Activated T-cell treated with anti-CD3 and anti-CD28 coated beads, Interleukin-2, amount 50 U/mL, for 24 hours (primary cell): ENCODE data around the gene FRMD1.

Source experiments
- DNase-seq: peaks from one replicate; pipeline ENCODE4 v3.0.0-alpha.2; 2020
- H3K27ac Mint-ChIP-seq: 2 replicates; pipeline ENCODE4 v1.8.0; 2020; ENCODE audit warnings: mild to moderate bottlenecking, mixed read lengths
- H3K27me3 Mint-ChIP-seq: 2 replicates; pipeline ENCODE4 v1.8.0; 2020; ENCODE audit warnings: mixed read lengths
- H3K36me3 Mint-ChIP-seq: 2 replicates; pipeline ENCODE4 v1.8.0; 2020; ENCODE audit warnings: low read depth, mixed read lengths
- H3K4me1 Mint-ChIP-seq: 2 replicates; pipeline ENCODE4 v1.8.0; 2020; ENCODE audit warnings: low read depth, mixed read lengths
- H3K4me3 Mint-ChIP-seq: 2 replicates; pipeline ENCODE4 v1.8.0; 2020; ENCODE audit warnings: mild to moderate bottlenecking, moderate library complexity, mixed read lengths
- H3K9me3 Mint-ChIP-seq: 2 replicates; pipeline ENCODE4 v1.8.0; 2020; ENCODE audit warnings: mixed read lengths

Gene FRMD1

DNA sequence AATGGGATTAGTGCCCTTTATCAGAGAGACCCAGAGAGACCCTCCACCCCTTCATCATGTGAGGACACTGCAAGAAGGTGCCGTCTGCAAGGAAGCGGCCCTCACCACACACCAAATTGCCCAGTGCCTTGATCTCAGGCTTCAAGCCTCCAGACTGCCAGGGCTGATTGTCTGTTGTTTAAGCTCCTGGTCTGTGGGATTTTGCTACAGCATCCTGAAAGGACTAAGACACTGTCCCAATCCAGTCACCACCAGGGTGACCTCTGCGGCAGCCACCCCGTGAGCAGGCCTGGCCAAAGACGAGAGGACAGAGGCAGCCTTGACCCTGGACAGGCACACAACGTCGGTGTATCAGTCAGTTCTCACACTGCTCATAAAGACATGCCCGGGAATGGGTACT is 13.5 kb upstream of the FRMD1 start:
- Mint-ChIP-seq H3K9me3 (peaks cover 2% of the 10 kb centered on the region), H3K27me3 (peaks cover 2% of the 10 kb centered on the region), H3K36me3 (no peaks in the 10 kb centered on the region), H3K4me3 (no peak overlapping the region), H3K4me1 (no peaks in the 10 kb centered on the region), H3K27ac (no peak overlapping the region)
- no peak for DNase-seq

GRCh38 chr6:168091381-168092264 is 12.6 kb upstream of the FRMD1 start:
- Mint-ChIP-seq H3K4me3 (no peak overlapping the region), H3K27ac (no peak overlapping the region), H3K36me3 (no peaks in the 10 kb centered on the region), H3K27me3 (peaks cover 1% of the 10 kb centered on the region), H3K4me1 (no peaks in the 10 kb centered on the region), H3K9me3 (peaks cover 2% of the 10 kb centered on the region)
- no peak for DNase-seq

DNA sequence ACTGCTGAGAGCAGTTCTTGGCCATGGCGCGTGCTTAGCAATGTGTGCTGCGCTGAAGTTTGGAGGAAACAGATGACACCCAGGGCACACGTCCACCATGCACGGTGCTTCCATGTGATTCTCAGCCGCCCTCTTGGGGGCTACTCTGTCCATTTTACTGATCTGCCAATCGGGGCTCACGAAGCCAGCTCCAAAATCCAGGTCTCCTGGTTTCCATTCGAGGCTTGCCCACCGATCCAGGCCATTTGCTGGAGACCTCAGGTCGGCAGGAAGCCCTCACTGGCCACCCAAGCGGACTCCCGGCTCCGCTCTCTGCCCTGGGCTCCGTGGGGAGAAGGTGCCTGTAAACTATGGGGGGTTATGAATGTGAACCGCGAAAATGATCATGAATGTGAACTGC is 11.7 kb upstream of the FRMD1 start:
- Mint-ChIP-seq H3K27me3 (no peaks in the 10 kb centered on the region), H3K4me3 (no peak overlapping the region), H3K27ac (no peak overlapping the region), H3K4me1 (no peaks in the 10 kb centered on the region), H3K36me3 (no peaks in the 10 kb centered on the region), H3K9me3 (peaks cover 2% of the 10 kb centered on the region)
- DNase-seq, result no peak

- Mint-ChIP-seq H3K36me3 (no peaks in the 10 kb centered on the region), H3K27ac (no peak overlapping the region), H3K27me3 (no peaks in the 10 kb centered on the region), H3K4me3 (no peak overlapping the region), H3K4me1 (no peaks in the 10 kb centered on the region), H3K9me3 (peaks cover 2% of the 10 kb centered on the region)
- no peak for DNase-seq
These were observed 11.2 kb upstream of the FRMD1 start for GRCh38 chr6:168090064-168090690.

GRCh38 chr6:168089186-168090063 is 10.4 kb upstream of the FRMD1 start:
- H3K27me3 Mint-ChIP-seq, result no peaks in the 10 kb centered on the region
- H3K27ac Mint-ChIP-seq, result no peak overlapping the region
- H3K36me3 Mint-ChIP-seq, result no peaks in the 10 kb centered on the region
- H3K9me3 Mint-ChIP-seq, result peaks cover 2% of the 10 kb centered on the region
- H3K4me3 Mint-ChIP-seq, result no peak overlapping the region
- H3K4me1 Mint-ChIP-seq, result no peaks in the 10 kb centered on the region
- no peak for DNase-seq

- no peak overlapping the region for H3K4me3 Mint-ChIP-seq
- no peaks in the 10 kb centered on the region for H3K36me3 Mint-ChIP-seq
- DNase-seq, result no peak
These were observed 9.4 kb upstream of the FRMD1 start for GRCh38 chr6:168088161-168089053.

GRCh38 chr6:168087436-168088160 is 8.6 kb upstream of the FRMD1 start:
- H3K27ac Mint-ChIP-seq, result no peak overlapping the region
- no peaks in the 10 kb centered on the region for H3K36me3 Mint-ChIP-seq
- no peaks in the 10 kb centered on the region for H3K27me3 Mint-ChIP-seq
- DNase-seq, result no peak
- H3K4me3 Mint-ChIP-seq, result no peak overlapping the region
- peaks cover 2% of the 10 kb centered on the region for H3K9me3 Mint-ChIP-seq
- no peaks in the 10 kb centered on the region for H3K4me1 Mint-ChIP-seq

More at GRCh38 chr6:168088161-168089053, 9.4 kb upstream of the FRMD1 start:
- no peaks in the 10 kb centered on the region for H3K27me3 Mint-ChIP-seq
- H3K9me3 Mint-ChIP-seq, result peaks cover 2% of the 10 kb centered on the region
- no peaks in the 10 kb centered on the region for H3K4me1 Mint-ChIP-seq
- no peak overlapping the region for H3K27ac Mint-ChIP-seq

GRCh38 chr6:168086616-168087015 is 7.6 kb upstream of the FRMD1 start:
- no peak for DNase-seq
- H3K27me3 Mint-ChIP-seq, result peaks cover under 1% of the 10 kb centered on the region
- H3K36me3 Mint-ChIP-seq, result no peaks in the 10 kb centered on the region
- H3K9me3 Mint-ChIP-seq, result no peaks in the 10 kb centered on the region
- H3K27ac Mint-ChIP-seq, result no peak overlapping the region
- H3K4me1 Mint-ChIP-seq, result no peaks in the 10 kb centered on the region
- no peak overlapping the region for H3K4me3 Mint-ChIP-seq

- H3K27me3 Mint-ChIP-seq, result peaks cover 3% of the 10 kb centered on the region
- H3K4me3 Mint-ChIP-seq, result no peak overlapping the region
- no peaks in the 10 kb centered on the region for H3K36me3 Mint-ChIP-seq
- no peaks in the 10 kb centered on the region for H3K4me1 Mint-ChIP-seq
- DNase-seq, result no peak
- no peak overlapping the region for H3K27ac Mint-ChIP-seq
- H3K9me3 Mint-ChIP-seq, result no peaks in the 10 kb centered on the region
These were observed 7.1 kb upstream of the FRMD1 start for GRCh38 chr6:168086066-168086465.

DNA sequence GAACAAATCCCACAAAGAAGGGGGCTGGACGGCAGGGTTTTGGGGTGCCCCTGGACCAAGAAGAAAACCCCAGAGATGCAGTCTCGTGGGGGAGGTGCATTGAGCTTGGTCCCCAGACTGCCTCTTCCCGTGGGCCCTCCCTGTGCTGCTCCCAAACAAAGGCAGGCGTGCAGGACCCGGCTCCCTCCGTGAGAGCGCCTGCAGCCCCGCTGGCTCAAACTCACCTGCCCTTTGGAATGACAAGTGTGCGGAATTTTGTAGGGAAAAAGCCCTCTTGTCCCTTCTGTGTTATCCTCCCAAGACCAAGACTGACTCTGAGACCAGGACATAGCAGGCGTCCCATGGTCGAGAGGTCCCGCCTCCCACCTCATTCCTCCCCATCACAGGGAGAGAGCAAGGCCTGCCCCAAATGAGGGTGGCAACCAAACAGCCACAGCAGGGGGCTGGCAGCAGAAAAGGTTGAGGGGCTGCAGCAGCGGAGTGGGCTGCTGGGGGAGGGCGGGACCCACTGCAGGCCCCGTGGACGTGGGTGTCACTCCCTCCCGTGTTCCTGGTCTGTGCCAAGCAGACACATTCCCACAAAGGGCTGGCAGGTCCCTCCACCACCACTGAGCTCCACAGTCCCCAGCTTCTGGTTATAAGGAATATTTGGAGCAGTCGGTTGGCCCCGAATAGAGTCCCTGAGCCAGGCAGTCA is 5.6 kb upstream of the FRMD1 start:
- Mint-ChIP-seq H3K4me3 (no peak overlapping the region), H3K27ac (no peak overlapping the region), H3K4me1 (no peaks in the 10 kb centered on the region)

GRCh38 chr6:168083514-168083885 is 4.5 kb upstream of the FRMD1 start:
- Mint-ChIP-seq H3K27ac (no peak overlapping the region), H3K36me3 (no peaks in the 10 kb centered on the region)

More for the DNA sequence above, 5.6 kb upstream of the FRMD1 start:
- H3K27me3 Mint-ChIP-seq, result peaks cover 3% of the 10 kb centered on the region
- DNase-seq, result no peak
- H3K36me3 Mint-ChIP-seq, result no peaks in the 10 kb centered on the region
- H3K9me3 Mint-ChIP-seq, result no peaks in the 10 kb centered on the region

GRCh38 chr6:168082860-168083513 is 4.0 kb upstream of the FRMD1 start:
- Mint-ChIP-seq H3K27ac (no peak overlapping the region), H3K36me3 (no peaks in the 10 kb centered on the region), H3K4me1 (no peaks in the 10 kb centered on the region), H3K27me3 (peaks cover 3% of the 10 kb centered on the region), H3K9me3 (no peaks in the 10 kb centered on the region), H3K4me3 (no peak overlapping the region)
- no peak for DNase-seq

More at GRCh38 chr6:168083514-168083885, 4.5 kb upstream of the FRMD1 start:
- Mint-ChIP-seq H3K9me3 (no peaks in the 10 kb centered on the region), H3K4me3 (no peak overlapping the region), H3K4me1 (no peaks in the 10 kb centered on the region), H3K27me3 (peaks cover 3% of the 10 kb centered on the region)
- DNase-seq, result no peak
